ENCODE results near the gene SLC35F1. TPM values are rescaled to one million over a fixed set of nuclear protein-coding genes. Genes with fewer than 3 reads are reported as not detected.

Gene SLC35F1
- total RNA-seq, 1 experiment from 2014 or later = 0.05 TPM

- Histone ChIP-seq H3K4me1 (replicated peaks) (no peaks in the 10 kb centered on the region), H3K27ac (no peak overlapping the region), H3K27me3 (replicated peaks) (no peaks in the 10 kb centered on the region), H3K9me3 (replicated peaks) (no peaks in the 10 kb centered on the region), H3K36me3 (no peaks in the 10 kb centered on the region), H3K4me3 (no peak overlapping the region)
- DNase-seq (ENCODE audit: low read depth in 1 of 2, low spot score in 2 of 2) = no peak
Observed at GRCh38 chr6:118356054-118356453, 449.0 kb downstream of the SLC35F1 start.

GRCh38 chr6:118356686-118357085 is 449.6 kb downstream of the SLC35F1 start:
- Histone ChIP-seq H3K4me1 (replicated peaks) (no peaks in the 10 kb centered on the region), H3K27ac (no peak overlapping the region), H3K27me3 (replicated peaks) (no peaks in the 10 kb centered on the region), H3K9me3 (replicated peaks) (no peaks in the 10 kb centered on the region), H3K4me3 (no peak overlapping the region), H3K36me3 (no peaks in the 10 kb centered on the region)
- DNase-seq (ENCODE audit: low read depth in 1 of 2, low spot score in 2 of 2) = no peak

Other genes starting within 250 kb of the SLC35F1 start
- 13.7 and 17.8 TPM in 2 replicates for gene NUS1, start 231.8 kb upstream of the SLC35F1 start, total RNA-seq (2014; rRNA removed; shearing (Covaris generic))